Measurements from ENCODE around the gene LPCAT3.
"Not testable (repeated sequence)": the region's sequence is repeated elsewhere in the genome, so short reads cannot be mapped to it uniquely, and the experiment has no call there.

Gene LPCAT3

GRCh38 chr12:7035463-7035862 lies 17.2 kb upstream of the LPCAT3 start:
- peak; percentile 42 for DNase-seq

GRCh38 chr12:7034464-7034863 lies 16.2 kb upstream of the LPCAT3 start:
- DNase-seq: peak; percentile 60

GRCh38 chr12:7032990-7033389 lies 14.7 kb upstream of the LPCAT3 start:
- no peak for DNase-seq

- DNase-seq: no peak
Observed at GRCh38 chr12:7031306-7031705, 13.0 kb upstream of the LPCAT3 start.

GRCh38 chr12:7026854-7027253 lies 8.6 kb upstream of the LPCAT3 start:
- DNase-seq: peak; percentile 89

- DNase-seq: peak; percentile 72
Observed at GRCh38 chr12:7023114-7023513, 4.8 kb upstream of the LPCAT3 start.

- peak; percentile 42 for DNase-seq
Observed at GRCh38 chr12:7021956-7022355, 3.7 kb upstream of the LPCAT3 start.

GRCh38 chr12:7019043-7019569 lies 830 bp upstream of the LPCAT3 start:
- no peak for DNase-seq

GRCh38 chr12:7017870-7018349 lies 366 bp downstream of the LPCAT3 start:
- peak; percentile 52 for DNase-seq

GRCh38 chr12:7016958-7017571 lies 1.2 kb downstream of the LPCAT3 start:
- DNase-seq: peak; percentile 90

- no peak for DNase-seq
Observed at GRCh38 chr12:7015555-7016370, 2.5 kb downstream of the LPCAT3 start.

- DNase-seq: no peak
Observed at GRCh38 chr12:7013101-7013500, 5.2 kb downstream of the LPCAT3 start.

- no peak for DNase-seq
Observed at GRCh38 chr12:7012024-7012607, 6.2 kb downstream of the LPCAT3 start.

GRCh38 chr12:7011398-7011797 lies 6.9 kb downstream of the LPCAT3 start:
- not testable (repeated sequence) for DNase-seq

- DNase-seq: no peak
Observed at GRCh38 chr12:7009512-7009911, 8.8 kb downstream of the LPCAT3 start.

- no peak for DNase-seq
Observed at GRCh38 chr12:7008864-7009263, 9.4 kb downstream of the LPCAT3 start.

- DNase-seq: no peak
Observed at GRCh38 chr12:7006639-7007038, 11.6 kb downstream of the LPCAT3 start.

GRCh38 chr12:7005311-7005710 lies 13.0 kb downstream of the LPCAT3 start:
- peak; percentile 36 for DNase-seq

- DNase-seq: no peak
Observed at GRCh38 chr12:7004840-7005239, 13.4 kb downstream of the LPCAT3 start.

GRCh38 chr12:7004287-7004803 lies 13.9 kb downstream of the LPCAT3 start:
- no peak for DNase-seq

- DNase-seq: no peak
Observed at GRCh38 chr12:7001921-7002591, 16.2 kb downstream of the LPCAT3 start.

GRCh38 chr12:6998715-6999451 lies 19.4 kb downstream of the LPCAT3 start:
- DNase-seq: no peak

Measured in hematopoietic multipotent progenitor cell treated with erythropoietin and hydrocortisone succinate and interleukin-3 and kit ligand, for 8 days (in vitro differentiated cells).